Neural progenitor cell (in vitro differentiated cells): ENCODE data around the gene ANKFY1. TPM values are rescaled to one million over a fixed set of nuclear protein-coding genes. Genes with fewer than 3 reads are reported as not detected.

Experiments used
- DNase-seq: peaks from one replicate; pipeline ENCODE4 v3.0.0-alpha.2; 2016; ENCODE audit warnings: low spot score
- H2AFZ ChIP-seq: fragments of 200-600 bp; sonication (generic); replicated peaks from 2 replicates; pipeline ENCODE4 v1.6.1; 2016; ENCODE audit warnings: antibody characterized with exemption
- H3F3A ChIP-seq: fragments of 200-600 bp; sonication (generic); 2 replicates; pipeline ENCODE4 v1.6.1; 2016; ENCODE audit warnings: antibody characterized with exemption, low read depth
- H3K27ac ChIP-seq: fragments of 200-600 bp; sonication (generic); 2 replicates; pipeline ENCODE4 v1.5.1; 2016; ENCODE audit warnings: mild to moderate bottlenecking
- H3K27me3 ChIP-seq: fragments of 200-600 bp; sonication (generic); 2 replicates; pipeline ENCODE4 v1.6.1; 2016; ENCODE audit warnings: mild to moderate bottlenecking, moderate library complexity
- H3K36me3 ChIP-seq: fragments of 200-600 bp; sonication (generic); 2 replicates; pipeline ENCODE4 v1.5.1; 2016
- H3K4me1 ChIP-seq: fragments of 200-600 bp; sonication (generic); 2 replicates; pipeline ENCODE4 v1.6.1; 2016; ENCODE audit warnings: mixed run types
- H3K4me2 ChIP-seq: fragments of 200-600 bp; sonication (generic); 2 replicates; pipeline ENCODE4 v1.6.1; 2016
- H3K4me3 ChIP-seq: fragments of 200-600 bp; sonication (generic); 2 replicates; pipeline ENCODE4 v1.5.1; 2016
- H3K79me2 ChIP-seq: fragments of 200-600 bp; sonication (generic); 2 replicates; pipeline ENCODE4 v1.6.1; 2016; ENCODE audit warnings: low read depth
- H3K9ac ChIP-seq: fragments of 200-600 bp; sonication (generic); 2 replicates; pipeline ENCODE4 v1.6.1; 2016
- H3K9me3 ChIP-seq: fragments of 200-600 bp; sonication (generic); 2 replicates; pipeline ENCODE4 v1.5.1; 2016; ENCODE audit warnings: low read depth
- H4K20me1 ChIP-seq: fragments of 200-600 bp; sonication (generic); 2 replicates; pipeline ENCODE4 v1.6.1; 2016; ENCODE audit warnings: low read depth
- H3K27ac Mint-ChIP-seq: 3 replicates; pipeline ENCODE4 v1.8.0; 2021; ENCODE audit warnings: mixed read lengths
- H3K27me3 Mint-ChIP-seq: 2 replicates; pipeline ENCODE4 v1.8.0; 2022; ENCODE audit warnings: low read depth, mild to moderate bottlenecking, inconsistent platforms, moderate library complexity, mixed read lengths; ENCODE audit not compliant: insufficient read depth
- H3K36me3 Mint-ChIP-seq: 3 replicates; pipeline ENCODE4 v1.8.0; 2021; ENCODE audit warnings: mixed read lengths
- H3K4me1 Mint-ChIP-seq: 3 replicates; pipeline ENCODE4 v1.8.0; 2021; ENCODE audit warnings: mixed read lengths
- H3K4me3 Mint-ChIP-seq: 3 replicates; pipeline ENCODE4 v1.8.0; 2021; ENCODE audit warnings: mild to moderate bottlenecking, moderate library complexity, mixed read lengths
- H3K9me3 Mint-ChIP-seq: 3 replicates; pipeline ENCODE4 v1.8.0; 2020; ENCODE audit warnings: mixed read lengths
- EZH2 ChIP-seq: fragments of 200-600 bp; sonication (generic); IDR thresholded peaks from 2 replicates; pipeline ENCODE4 v1.6.1; 2017; ENCODE audit warnings: antibody characterized with exemption, mild to moderate bottlenecking, moderate library complexity
- EZH2phosphoT487 ChIP-seq: fragments of 200-600 bp; sonication (generic); IDR thresholded peaks from 2 replicates; pipeline ENCODE4 v1.6.1; 2017; ENCODE audit warnings: antibody characterized with exemption
- total RNA-seq: library from RNA; depleted of rRNA; stranded (reverse); fragments of >200 nt; gene quantifications from 2 replicates; pipeline ENCODE4 v1.2.3, GENCODE V29; 2015; ENCODE audit warnings: low replicate concordance
- TF ChIP-seq, protein P1 (sequence below): fragments of 200-600 bp; sonication (generic); IDR thresholded peaks from 2 replicates; pipeline ENCODE4 v1.5.1; 2017; ENCODE audit warnings: antibody characterized with exemption, mild to moderate bottlenecking

Gene ANKFY1
- total RNA-seq, 1 donor from 2014 or later: 39.8 TPM

DNA sequence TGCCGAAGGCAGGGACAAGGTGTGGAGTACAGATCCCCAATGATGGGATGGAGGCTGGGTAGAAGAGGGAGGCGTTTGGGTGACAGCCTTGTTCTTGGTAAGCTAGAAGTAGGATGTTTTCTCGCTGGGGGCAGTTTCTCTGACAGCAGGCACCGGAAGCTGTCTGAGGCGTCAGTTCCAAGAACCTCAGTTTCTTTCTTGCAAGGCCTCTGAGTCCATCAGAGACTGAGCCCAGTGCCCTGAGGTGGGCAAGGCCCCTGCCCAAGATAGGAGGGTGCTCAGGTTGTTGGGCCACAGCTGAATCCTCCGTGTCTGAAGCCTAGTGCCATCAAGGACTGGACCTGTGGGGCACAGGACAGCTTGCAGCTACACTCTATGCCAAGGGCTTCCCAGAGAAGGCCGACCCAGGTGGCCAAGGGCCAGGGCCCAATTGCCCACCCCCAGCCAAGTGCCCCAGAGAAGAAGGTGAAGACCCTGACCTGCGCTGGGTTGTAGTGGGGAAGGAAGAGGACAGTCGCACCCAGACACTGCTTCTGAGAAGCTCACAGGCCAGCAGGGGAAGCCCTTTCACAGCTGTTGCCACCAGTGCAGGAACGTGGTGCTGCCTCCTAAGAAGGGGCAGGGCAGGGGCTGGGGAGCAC lies 107.7 kb downstream of the ANKFY1 start:
- Histone ChIP-seq H3F3A (no peaks in the 10 kb centered on the region), H3K4me1 (no peaks in the 10 kb centered on the region), H3K36me3 (no peaks in the 10 kb centered on the region), H3K79me2 (no peaks in the 10 kb centered on the region), H4K20me1 (no peaks in the 10 kb centered on the region), H3K27me3 (no peaks in the 10 kb centered on the region), H3K27ac (no peak overlapping the region), H3K9me3 (no peaks in the 10 kb centered on the region), H3K9ac (no peak overlapping the region), H2AFZ (no peak overlapping the region), H3K4me3 (no peak overlapping the region), H3K4me2 (no peak overlapping the region)
- peaks cover 2% of the 10 kb centered on the region for H3K27me3 Mint-ChIP-seq
- H3K4me3 Mint-ChIP-seq: no peak overlapping the region
- TF ChIP-seq EZH2 (no peak), EZH2phosphoT487 (no peak)
- TF ChIP-seq, protein P1, sequence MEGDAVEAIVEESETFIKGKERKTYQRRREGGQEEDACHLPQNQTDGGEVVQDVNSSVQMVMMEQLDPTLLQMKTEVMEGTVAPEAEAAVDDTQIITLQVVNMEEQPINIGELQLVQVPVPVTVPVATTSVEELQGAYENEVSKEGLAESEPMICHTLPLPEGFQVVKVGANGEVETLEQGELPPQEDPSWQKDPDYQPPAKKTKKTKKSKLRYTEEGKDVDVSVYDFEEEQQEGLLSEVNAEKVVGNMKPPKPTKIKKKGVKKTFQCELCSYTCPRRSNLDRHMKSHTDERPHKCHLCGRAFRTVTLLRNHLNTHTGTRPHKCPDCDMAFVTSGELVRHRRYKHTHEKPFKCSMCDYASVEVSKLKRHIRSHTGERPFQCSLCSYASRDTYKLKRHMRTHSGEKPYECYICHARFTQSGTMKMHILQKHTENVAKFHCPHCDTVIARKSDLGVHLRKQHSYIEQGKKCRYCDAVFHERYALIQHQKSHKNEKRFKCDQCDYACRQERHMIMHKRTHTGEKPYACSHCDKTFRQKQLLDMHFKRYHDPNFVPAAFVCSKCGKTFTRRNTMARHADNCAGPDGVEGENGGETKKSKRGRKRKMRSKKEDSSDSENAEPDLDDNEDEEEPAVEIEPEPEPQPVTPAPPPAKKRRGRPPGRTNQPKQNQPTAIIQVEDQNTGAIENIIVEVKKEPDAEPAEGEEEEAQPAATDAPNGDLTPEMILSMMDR: no peak
- H3K4me1 Mint-ChIP-seq: no peaks in the 10 kb centered on the region
- peaks cover 4% of the 10 kb centered on the region for H3K36me3 Mint-ChIP-seq
- no peak for DNase-seq
- H3K27ac Mint-ChIP-seq: no peak overlapping the region
- no peaks in the 10 kb centered on the region for H3K9me3 Mint-ChIP-seq

DNA sequence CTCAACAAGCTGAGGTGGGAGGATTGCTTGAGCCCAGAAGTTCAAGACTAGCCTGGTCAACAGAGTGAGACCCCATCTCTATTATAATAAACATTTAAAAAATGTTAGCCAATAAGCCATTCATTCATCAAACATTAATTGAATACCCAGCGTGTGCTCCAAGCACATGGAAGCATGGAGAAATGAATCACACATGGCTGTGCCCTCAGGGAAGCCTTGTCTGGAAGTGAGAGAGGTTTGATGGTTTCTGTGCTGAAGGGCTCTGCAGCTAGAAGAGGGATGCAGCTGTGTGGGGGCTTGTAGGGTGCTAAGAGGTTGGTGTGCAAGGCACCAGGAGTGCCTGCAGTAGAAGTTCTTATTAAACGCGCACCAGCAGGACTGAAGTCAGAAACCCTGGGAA lies 109.6 kb downstream of the ANKFY1 start:
- H3K27ac Mint-ChIP-seq: no peak overlapping the region
- peaks cover 8% of the 10 kb centered on the region for H3K36me3 Mint-ChIP-seq
- no peaks in the 10 kb centered on the region for H3K27me3 ChIP-seq
- no peaks in the 10 kb centered on the region for H3K36me3 ChIP-seq
- no peak overlapping the region for H3K4me2 ChIP-seq
- no peak overlapping the region for H3K4me3 ChIP-seq
- H3K4me3 Mint-ChIP-seq: no peak overlapping the region
- H3K4me1 Mint-ChIP-seq: no peaks in the 10 kb centered on the region
- TF ChIP-seq, protein P1: no peak
- no peaks in the 10 kb centered on the region for H3F3A ChIP-seq
- H3K79me2 ChIP-seq: no peaks in the 10 kb centered on the region
- DNase-seq: no peak
- H2AFZ ChIP-seq: no peak overlapping the region
- H3K27me3 Mint-ChIP-seq: peaks cover 2% of the 10 kb centered on the region
- no peak overlapping the region for H3K9ac ChIP-seq
- no peak overlapping the region for H3K27ac ChIP-seq
- H4K20me1 ChIP-seq: no peaks in the 10 kb centered on the region
- no peaks in the 10 kb centered on the region for H3K9me3 Mint-ChIP-seq
- no peaks in the 10 kb centered on the region for H3K4me1 ChIP-seq
- no peaks in the 10 kb centered on the region for H3K9me3 ChIP-seq

DNA sequence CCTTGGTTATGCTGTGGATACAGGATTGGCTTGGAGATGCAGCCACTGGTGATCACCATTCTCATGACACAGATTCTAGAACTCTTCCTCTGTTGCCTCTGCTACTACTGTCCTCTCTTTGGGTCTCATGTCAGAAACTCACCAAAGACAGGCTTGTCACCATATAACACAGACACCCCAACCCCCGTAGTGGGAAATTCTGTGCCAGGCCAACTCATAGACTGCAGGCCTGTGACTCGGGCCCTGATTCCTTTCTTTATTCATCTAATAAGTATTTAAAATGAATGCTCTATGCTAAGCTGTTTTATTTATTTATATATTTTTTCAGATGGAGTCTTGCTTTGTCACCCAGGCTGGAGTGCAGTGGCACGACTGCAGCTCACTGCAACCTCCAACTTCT lies 111.3 kb downstream of the ANKFY1 start:
- H3K27me3 ChIP-seq: no peaks in the 10 kb centered on the region
- Mint-ChIP-seq H3K4me3 (no peak overlapping the region), H3K27ac (no peak overlapping the region), H3K27me3 (peaks cover 2% of the 10 kb centered on the region), H3K36me3 (peaks cover 8% of the 10 kb centered on the region), H3K9me3 (no peaks in the 10 kb centered on the region), H3K4me1 (no peaks in the 10 kb centered on the region)
- TF ChIP-seq EZH2phosphoT487 (no peak), EZH2 (no peak)
- TF ChIP-seq, protein P1: no peak
- H3K4me2 ChIP-seq: no peak overlapping the region
- no peak for DNase-seq
- no peaks in the 10 kb centered on the region for H4K20me1 ChIP-seq
- H3K79me2 ChIP-seq: no peaks in the 10 kb centered on the region
- no peaks in the 10 kb centered on the region for H3K36me3 ChIP-seq
- no peak overlapping the region for H3K27ac ChIP-seq
- H3K9me3 ChIP-seq: no peaks in the 10 kb centered on the region
- no peak overlapping the region for H3K4me3 ChIP-seq
- H3F3A ChIP-seq: no peaks in the 10 kb centered on the region
- no peaks in the 10 kb centered on the region for H3K4me1 ChIP-seq
- H3K9ac ChIP-seq: no peak overlapping the region
- H2AFZ ChIP-seq: no peak overlapping the region
